ENCODE data around the gene CCDC30. TPM values are rescaled to one million over a fixed set of nuclear protein-coding genes. Genes with fewer than 3 reads are reported as not detected.
A peak's percentile ranks its signal among the peaks of the same experiment; 100 is the strongest.

CCDC30 gene
- polyA plus RNA-seq, 3 donors, result 0.95 to 1.5 (median 1.2) TPM

- no peak overlapping the region for H3K4me3 Mint-ChIP-seq
- Histone ChIP-seq H3K9ac (ENCODE audit: insufficient read depth, low read length, poor library complexity, severe bottlenecking) (no peak overlapping the region), H3K36me3 (replicated peaks in 1 of 2; ENCODE audit: control insufficient read depth in 1 of 2, insufficient read depth in 2 of 2, low read length in 2 of 2) (no peaks in the 10 kb centered on the region), H3K27me3 (ENCODE audit: control insufficient read depth in 2 of 2, insufficient read depth in 2 of 2, low read length in 2 of 2) (no peaks in the 10 kb centered on the region), H3K4me2 (replicated peaks; ENCODE audit: extremely low read depth, low read length, poor library complexity, severe bottlenecking) (no peak overlapping the region), H3K79me2 (ENCODE audit: insufficient read depth, low read length) (no peaks in the 10 kb centered on the region), H3K4me3 (replicated peaks in 1 of 3; ENCODE audit: low read depth in 2 of 3, low read length in 3 of 3) (no peak overlapping the region), H3K9me3 (replicated peaks in 1 of 2; ENCODE audit: control insufficient read depth in 1 of 2, insufficient read depth in 1 of 2, low read length in 2 of 2) (peaks cover 13 to 30% of the 10 kb centered on the region in 2 donors), H2AFZ (ENCODE audit: insufficient read depth, low read depth, low read length, poor library complexity, severe bottlenecking) (no peak overlapping the region), H3K4me1 (ENCODE audit: control insufficient read depth in 1 of 2, insufficient read depth in 2 of 2, low read length in 2 of 2) (no peaks in the 10 kb centered on the region), H4K20me1 (ENCODE audit: insufficient read depth, low read length) (no peaks in the 10 kb centered on the region), H3K27ac (ENCODE audit: low read depth in 1 of 2, low read length in 2 of 2) (no peak overlapping the region)
- no peak for DNase-seq
- peaks cover 0 to 2% (median 0%) of the 10 kb centered on the region in 3 donors for H3K27me3 Mint-ChIP-seq (ENCODE audit: low read depth in 3 of 3)
- intact Hi-C loops (cut with micrococcal nuclease), result no loop called here
- WGBS (ENCODE audit: insufficient coverage), result no CpG with 5 or more reads among the region's 3 CpGs
- peaks cover 0 to 4% of the 10 kb centered on the region in 2 donors for H3K36me3 Mint-ChIP-seq
- no peaks in the 10 kb centered on the region for H3K4me1 Mint-ChIP-seq
- H3K9me3 Mint-ChIP-seq, result peaks cover 27 to 48% (median 40%) of the 10 kb centered on the region in 7 donors
- no peak overlapping the region for H3K27ac Mint-ChIP-seq
- TF ChIP-seq, protein P1, sequence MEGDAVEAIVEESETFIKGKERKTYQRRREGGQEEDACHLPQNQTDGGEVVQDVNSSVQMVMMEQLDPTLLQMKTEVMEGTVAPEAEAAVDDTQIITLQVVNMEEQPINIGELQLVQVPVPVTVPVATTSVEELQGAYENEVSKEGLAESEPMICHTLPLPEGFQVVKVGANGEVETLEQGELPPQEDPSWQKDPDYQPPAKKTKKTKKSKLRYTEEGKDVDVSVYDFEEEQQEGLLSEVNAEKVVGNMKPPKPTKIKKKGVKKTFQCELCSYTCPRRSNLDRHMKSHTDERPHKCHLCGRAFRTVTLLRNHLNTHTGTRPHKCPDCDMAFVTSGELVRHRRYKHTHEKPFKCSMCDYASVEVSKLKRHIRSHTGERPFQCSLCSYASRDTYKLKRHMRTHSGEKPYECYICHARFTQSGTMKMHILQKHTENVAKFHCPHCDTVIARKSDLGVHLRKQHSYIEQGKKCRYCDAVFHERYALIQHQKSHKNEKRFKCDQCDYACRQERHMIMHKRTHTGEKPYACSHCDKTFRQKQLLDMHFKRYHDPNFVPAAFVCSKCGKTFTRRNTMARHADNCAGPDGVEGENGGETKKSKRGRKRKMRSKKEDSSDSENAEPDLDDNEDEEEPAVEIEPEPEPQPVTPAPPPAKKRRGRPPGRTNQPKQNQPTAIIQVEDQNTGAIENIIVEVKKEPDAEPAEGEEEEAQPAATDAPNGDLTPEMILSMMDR (IDR thresholded peaks at IDR 0.05), result no peak
Measured at GRCh38 chr1:42523171-42523570, 60.1 kb downstream of the CCDC30 start.

DNA sequence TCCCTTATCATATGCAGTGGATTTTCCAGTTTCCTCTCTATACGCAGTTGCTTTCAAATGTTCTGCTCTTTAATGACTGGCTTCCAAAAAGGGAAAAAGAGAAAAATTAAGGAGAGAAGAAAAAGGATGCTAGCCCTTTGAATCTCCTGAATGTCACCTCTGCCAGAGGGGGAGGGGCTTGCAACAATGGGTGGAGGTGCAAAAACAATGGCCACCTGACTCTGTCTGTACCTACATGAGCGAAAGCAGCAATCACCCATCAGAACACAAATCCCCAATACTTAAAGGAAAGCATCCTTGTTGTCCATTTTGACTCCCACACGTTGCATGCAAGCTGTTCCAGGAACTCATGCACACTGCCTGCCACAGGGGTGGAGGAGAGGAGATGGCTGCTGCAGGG, 61.2 kb downstream of the CCDC30 start:
- no peaks in the 10 kb centered on the region for H3K79me2 ChIP-seq (ENCODE audit: insufficient read depth, low read length)
- intact Hi-C loops (cut with micrococcal nuclease), result no loop called here
- no peak overlapping the region for H3K9ac ChIP-seq (ENCODE audit: insufficient read depth, low read length, poor library complexity, severe bottlenecking)
- Mint-ChIP-seq H3K9me3 (peaks cover 19 to 39% (median 31%) of the 10 kb centered on the region in 7 donors), H3K27ac (peak overlapping the region in 1 of 7 donors; percentile 1), H3K27me3 (ENCODE audit: low read depth in 3 of 3) (peaks cover 0 to 2% (median 0%) of the 10 kb centered on the region in 3 donors), H3K4me1 (no peaks in the 10 kb centered on the region), H3K4me3 (no peak overlapping the region), H3K36me3 (peaks cover 1 to 3% of the 10 kb centered on the region in 2 donors)
- peaks cover under 1 to 2% of the 10 kb centered on the region in 2 donors for H3K4me1 ChIP-seq (ENCODE audit: control insufficient read depth in 1 of 2, insufficient read depth in 2 of 2, low read length in 2 of 2)
- H3K36me3 ChIP-seq (replicated peaks in 1 of 2; ENCODE audit: control insufficient read depth in 1 of 2, insufficient read depth in 2 of 2, low read length in 2 of 2), result no peaks in the 10 kb centered on the region
- H3K27ac ChIP-seq (ENCODE audit: low read depth in 1 of 2, low read length in 2 of 2), result no peak overlapping the region
- H4K20me1 ChIP-seq (ENCODE audit: insufficient read depth, low read length), result no peaks in the 10 kb centered on the region
- H3K4me2 ChIP-seq (replicated peaks; ENCODE audit: extremely low read depth, low read length, poor library complexity, severe bottlenecking), result no peak overlapping the region
- TF ChIP-seq, protein P1 (IDR thresholded peaks at IDR 0.05), result no peak
- no peak overlapping the region for H3K4me3 ChIP-seq (replicated peaks in 1 of 3; ENCODE audit: low read depth in 2 of 3, low read length in 3 of 3)
- DNase-seq, result no peak
- peaks cover 12 to 19% of the 10 kb centered on the region in 2 donors for H3K9me3 ChIP-seq (replicated peaks in 1 of 2; ENCODE audit: control insufficient read depth in 1 of 2, insufficient read depth in 1 of 2, low read length in 2 of 2)
- no peak overlapping the region for H2AFZ ChIP-seq (ENCODE audit: insufficient read depth, low read depth, low read length, poor library complexity, severe bottlenecking)
- no CpG with 5 or more reads among the region's 3 CpGs for WGBS (ENCODE audit: insufficient coverage)
- H3K27me3 ChIP-seq (ENCODE audit: control insufficient read depth in 2 of 2, insufficient read depth in 2 of 2, low read length in 2 of 2), result no peaks in the 10 kb centered on the region
